HL-60/S4 treated with retinoic acid at 250 ng/mL for 4 days and 3 days (cell line): ENCODE results near the gene DIPK1B.

Experiments used
- in situ Hi-C: fragments of 300-500 bp; cut with MboI; formaldehyde crosslinking; loops from 2 replicates; pipeline ENCODE4 v1.7.0; 2022; ENCODE audit warnings: low sequenced_read_pairs

Gene DIPK1B

GRCh38 chr9:136711751-136712689 is at the start of gene DIPK1B:
Gene DIPK1B, plus strand, starts transcription at chr9:136712572. Its CDS starts 94 bp downstream, at chr9:136712666.
- in situ Hi-C loops = no loop called here

- in situ Hi-C loops = no loop called here
Measured at GRCh38 chr9:136662656-136663581, 49.5 kb upstream of the DIPK1B start, which contains the start of gene EGFL7. Gene EGFL7, plus strand, starts transcription at chr9:136662916. Its CDS starts 5,367 bp downstream, at chr9:136668283.

- in situ Hi-C loops = no loop called here
Measured at GRCh38 chr9:136664000-136664915, 48.1 kb upstream of the DIPK1B start.

GRCh38 chr9:136665111-136665703 is 47.2 kb upstream of the DIPK1B start:
- in situ Hi-C loops = no loop called here

GRCh38 chr9:136665704-136666371 is 46.5 kb upstream of the DIPK1B start:
- in situ Hi-C loops = no loop called here

GRCh38 chr9:136666372-136667213 is 45.8 kb upstream of the DIPK1B start:
- in situ Hi-C loops = no loop called here

- in situ Hi-C loops = no loop called here
Measured at GRCh38 chr9:136667214-136667939, 45.0 kb upstream of the DIPK1B start.

- in situ Hi-C loops = no loop called here
Measured at GRCh38 chr9:136667940-136668760, 44.2 kb upstream of the DIPK1B start.

GRCh38 chr9:136668983-136669790 is 43.2 kb upstream of the DIPK1B start:
- in situ Hi-C loops = no loop called here

GRCh38 chr9:136669791-136670464 is 42.4 kb upstream of the DIPK1B start:
- in situ Hi-C loops = no loop called here

- in situ Hi-C loops = no loop called here
Measured at GRCh38 chr9:136670576-136671253, 41.7 kb upstream of the DIPK1B start.

- in situ Hi-C loops = no loop called here
Measured at GRCh38 chr9:136671254-136671614, 41.1 kb upstream of the DIPK1B start.

GRCh38 chr9:136671646-136672430 is 40.5 kb upstream of the DIPK1B start:
- in situ Hi-C loops = no loop called here

GRCh38 chr9:136672431-136673087 is 39.8 kb upstream of the DIPK1B start:
- in situ Hi-C loops = no loop called here
